Fibroblast of skin of left biceps (primary cell): ENCODE results near the gene RALGPS1.

Source experiments
- DNase-seq, 2 experiments: peaks; one replicate each; pipeline ENCODE4 v3.0.0-alpha.2; 2013; ENCODE audit warnings: low read depth in 2 of 2

The RALGPS1 gene

DNA sequence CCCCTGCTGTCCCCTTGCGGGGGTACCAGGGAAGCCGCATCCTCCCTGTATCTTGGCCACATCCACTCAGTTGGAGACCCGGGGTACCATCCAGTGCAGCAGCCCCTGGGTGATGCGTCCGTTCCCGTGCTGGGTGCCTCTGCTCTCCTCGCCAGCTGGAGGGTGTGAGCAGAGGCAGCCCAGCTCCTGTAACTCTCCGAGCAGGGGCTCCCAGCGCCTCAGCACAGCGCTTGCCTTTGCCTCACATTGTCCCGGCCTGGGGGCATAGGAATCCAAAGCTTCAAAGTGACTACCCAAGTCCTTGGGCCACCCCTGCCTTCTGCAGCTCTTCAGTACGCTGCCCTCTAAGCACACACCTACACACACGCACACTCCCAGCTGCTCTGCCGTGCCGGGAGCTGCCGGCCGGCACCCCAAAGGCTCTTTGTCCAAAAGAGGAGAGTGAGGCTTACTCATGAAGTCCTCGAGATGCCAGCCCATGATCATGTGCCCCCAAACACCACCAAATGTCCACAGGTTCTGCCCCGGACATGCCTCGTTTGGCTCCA, 207.1 kb downstream of the RALGPS1 start:
- no peak for DNase-seq

DNA sequence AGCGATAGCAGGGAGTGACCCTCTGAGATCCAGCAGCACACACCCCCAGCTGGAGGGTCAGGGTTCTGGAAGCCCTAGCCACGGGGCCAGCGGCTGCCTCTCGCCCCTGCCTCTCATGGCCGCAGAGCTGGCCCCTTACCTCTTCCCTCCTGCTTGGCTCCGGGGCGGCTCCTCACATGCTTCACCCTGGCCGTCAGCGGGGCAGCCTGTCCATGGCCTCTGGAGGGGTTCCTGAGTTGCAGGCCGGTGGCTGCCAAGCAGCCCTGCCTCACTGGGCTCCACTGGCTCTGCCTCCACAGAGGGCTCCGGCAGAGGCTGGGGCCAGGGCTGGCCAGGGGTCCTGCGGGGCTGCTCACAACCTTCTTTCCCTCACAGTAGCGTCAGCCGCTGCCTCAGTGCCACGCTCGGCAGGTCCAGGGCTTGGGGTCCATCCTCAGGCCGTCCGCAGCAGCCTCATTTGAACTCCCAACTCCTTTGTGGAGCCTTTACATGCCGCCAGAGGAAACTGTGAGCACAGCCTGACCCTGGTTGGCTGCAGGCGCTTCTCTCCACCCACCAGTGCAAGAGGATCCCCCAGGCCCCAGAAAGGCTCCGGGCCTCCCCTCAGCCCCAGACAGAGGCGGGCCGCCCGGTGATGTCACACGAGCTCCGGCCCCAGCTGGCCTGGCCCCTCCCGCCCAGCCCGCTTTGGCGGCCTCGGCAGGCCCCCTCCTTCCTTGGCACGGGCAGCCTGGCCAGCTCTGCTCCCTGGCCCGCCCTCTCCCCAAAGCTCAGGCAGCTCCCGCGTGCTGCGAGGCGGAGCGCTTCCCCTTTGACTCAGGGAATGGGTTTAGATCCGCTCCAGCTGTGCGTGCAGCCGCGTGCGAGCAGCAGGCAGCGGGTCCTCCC, 207.8 kb downstream of the RALGPS1 start, which contains the start of gene ANGPTL2:
ANGPTL2 (minus strand) TSS at position 460 of the 888 bp plus-strand sequence. CDS start 13,904 bp downstream, outside the sequence.
- peak; percentile 80 to 81 for DNase-seq

DNA sequence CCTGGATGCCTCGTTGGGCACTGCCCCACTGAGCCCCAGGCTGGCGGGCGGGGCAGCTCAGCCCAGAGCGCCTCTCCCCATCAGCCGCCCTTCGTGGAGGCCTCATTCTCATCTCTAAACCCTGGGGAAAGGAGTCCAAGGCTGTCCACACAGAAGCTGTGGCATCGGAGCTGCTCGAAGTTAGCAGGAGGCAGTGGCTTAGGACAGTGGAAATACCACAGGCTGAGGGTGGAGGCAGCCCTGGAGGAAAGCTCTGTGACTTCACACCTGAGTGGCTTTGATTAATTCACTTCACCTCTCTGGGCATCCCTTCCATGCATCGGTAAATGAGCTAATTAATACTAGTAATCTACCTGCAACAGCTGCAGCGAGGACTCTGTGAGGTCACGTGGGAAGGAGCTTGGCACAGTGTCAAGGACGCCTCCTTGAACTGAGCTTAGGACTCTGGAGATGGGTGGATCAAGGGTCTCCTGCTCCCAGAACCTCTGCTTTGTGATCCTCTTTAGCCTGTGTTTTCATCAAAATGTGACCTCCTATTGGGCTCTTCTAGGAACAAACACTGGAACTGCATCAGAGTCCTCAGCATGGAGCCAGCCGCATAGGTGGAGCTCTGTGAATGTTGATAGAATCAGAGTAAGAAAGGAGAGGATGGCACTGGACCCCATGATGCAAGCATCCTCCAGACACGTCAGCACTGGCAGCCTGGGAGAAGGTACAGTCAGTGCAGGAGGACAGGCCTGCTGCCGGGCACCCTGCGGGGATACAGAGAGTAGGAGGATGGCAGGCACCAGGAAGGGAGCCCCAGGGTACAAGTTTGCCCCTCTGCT, 208.7 kb downstream of the RALGPS1 start:
- DNase-seq: no peak

DNA sequence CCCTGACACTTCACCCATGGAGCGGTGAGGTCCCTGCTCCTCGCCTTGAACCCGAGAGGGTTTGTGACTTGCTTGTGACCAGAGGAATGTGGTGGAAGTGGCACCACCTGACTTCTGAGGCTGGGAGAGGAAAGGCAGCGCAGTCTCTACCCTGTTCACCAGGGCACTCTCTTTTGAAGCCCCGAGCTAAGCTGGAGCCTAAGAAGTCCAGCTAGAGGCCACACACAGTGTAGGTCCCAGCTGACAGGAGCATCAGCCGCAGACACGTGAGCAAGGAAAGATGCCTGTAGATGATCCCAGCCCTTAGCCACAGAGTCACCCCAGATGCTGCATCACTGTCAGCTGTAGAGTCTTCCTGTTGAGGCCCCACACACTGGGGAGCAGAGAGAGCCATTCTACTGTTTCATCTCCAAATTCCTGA, 209.5 kb downstream of the RALGPS1 start:
- no peak for DNase-seq

DNA sequence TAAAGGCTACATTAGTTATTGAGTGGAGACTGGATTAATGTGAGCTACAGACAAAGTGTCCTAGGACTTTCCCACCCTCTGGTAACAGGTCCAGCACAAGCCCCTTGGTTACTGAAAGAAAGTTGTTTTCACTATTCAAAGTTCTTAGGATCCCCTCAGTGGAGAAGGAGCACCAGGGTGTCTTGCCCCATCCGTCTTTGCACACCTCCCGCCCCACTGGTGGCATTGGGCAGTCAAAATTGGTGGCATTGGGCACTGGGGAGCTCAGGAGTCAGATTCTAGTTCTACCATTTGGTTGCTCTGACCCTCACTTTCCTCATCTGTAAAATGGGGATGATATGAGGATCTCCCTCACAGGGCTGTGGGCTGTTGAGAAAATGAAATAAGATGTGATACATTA, 210.2 kb downstream of the RALGPS1 start:
- DNase-seq: no peak

DNA sequence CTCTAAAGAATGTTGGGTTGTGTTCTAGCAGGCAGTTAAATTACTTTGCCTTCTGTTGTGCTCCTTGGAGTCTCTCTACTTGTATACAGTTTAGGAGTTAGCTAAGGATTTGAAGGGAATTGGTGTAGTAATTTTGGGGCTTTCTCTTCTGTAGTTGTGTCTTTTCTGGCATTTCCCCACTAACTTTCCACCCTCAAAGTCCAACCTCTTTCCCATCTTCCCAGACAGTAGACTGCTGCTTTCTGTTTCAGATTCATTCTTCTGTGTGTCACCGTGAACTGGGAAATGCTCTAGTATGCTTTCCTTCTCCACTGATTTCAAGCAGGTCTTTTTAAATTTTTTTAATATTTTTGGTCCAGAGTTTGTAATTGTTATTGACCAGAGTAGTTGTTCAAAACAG, 212.4 kb downstream of the RALGPS1 start:
- no peak for DNase-seq

DNA sequence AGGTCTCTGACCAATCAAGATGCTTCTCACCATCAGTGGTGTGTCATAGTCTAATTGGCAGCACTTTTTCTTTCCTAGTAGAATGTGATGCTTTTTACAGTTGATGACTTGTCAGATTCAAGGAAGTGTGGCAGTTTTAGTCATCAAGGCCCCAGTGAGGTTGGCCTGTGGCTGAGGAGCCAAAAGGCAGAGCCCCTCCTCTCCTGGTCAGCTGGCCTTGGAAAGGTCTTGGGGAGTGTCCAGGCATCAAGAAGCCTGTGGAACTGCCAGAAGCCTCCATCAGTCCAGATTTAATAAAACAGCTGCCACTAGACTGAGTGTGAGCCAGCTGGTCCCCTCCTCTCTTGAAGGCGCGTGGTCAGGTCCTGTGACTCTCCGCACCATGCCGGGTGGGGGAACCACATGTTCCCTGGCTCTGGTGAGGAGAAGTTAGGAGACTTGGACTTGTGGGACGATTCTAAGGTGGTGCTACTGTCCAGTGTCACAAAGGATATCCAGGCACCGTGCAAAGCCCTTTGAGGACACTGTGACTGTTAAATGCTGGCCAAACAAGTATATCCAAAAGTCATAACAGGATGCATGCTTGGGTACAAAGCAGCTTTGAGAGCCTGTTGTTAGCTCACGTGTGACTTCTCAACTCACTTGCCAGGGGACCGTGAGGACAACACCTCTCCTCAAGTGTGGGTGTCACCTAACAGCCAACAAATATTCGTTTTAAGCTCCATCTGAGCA, 213.9 kb downstream of the RALGPS1 start:
- DNase-seq: no peak

DNA sequence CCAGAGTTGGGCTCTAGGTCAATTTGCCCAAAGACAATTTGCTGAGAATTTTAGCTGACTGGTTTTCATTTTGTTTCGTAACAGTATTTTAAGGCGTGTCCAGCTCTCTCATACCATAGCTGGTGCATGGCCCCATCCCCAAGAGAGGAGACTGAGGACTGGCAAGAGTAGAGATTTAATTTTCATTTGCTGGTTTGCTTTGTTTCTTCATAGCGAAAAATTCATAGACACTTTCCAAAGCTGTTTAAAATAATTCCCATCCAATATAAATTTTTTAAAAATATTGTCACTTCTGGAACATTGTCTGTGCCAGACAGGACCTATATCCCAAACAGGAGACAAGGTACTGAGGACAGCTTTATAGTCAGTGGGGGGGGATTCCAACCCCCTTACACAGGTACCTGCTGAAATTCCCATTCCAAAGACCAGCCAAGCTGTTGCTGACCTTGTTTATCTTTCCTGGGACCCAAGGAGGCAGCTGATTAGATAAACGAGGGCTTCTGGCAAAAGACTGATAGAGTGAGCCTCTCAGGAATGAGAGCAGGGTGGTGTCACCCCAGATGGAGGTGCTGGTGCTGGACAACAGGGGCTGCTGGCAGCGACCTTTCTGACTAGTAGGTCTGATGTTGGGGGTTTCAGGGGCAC, 214.6 kb downstream of the RALGPS1 start:
- no peak for DNase-seq

DNA sequence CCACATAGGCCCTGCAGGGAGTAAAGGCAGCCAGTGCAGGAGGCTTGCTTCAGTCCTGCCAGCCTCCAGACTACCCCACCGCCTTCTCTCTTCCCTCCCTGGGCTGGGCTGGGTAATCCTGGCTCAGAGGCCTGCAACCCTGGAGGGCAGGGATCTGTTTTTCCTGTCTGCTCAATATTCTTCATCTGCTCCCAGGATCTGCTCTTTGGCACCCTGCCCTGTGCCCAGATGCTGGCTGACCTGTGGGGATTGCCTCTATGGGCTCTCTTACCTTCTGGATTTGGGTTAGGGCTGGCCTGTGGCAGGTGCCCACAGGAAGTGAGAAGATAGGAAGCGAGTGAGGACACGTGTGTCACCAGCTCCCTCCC, 215.1 kb downstream of the RALGPS1 start:
- no peak for DNase-seq

DNA sequence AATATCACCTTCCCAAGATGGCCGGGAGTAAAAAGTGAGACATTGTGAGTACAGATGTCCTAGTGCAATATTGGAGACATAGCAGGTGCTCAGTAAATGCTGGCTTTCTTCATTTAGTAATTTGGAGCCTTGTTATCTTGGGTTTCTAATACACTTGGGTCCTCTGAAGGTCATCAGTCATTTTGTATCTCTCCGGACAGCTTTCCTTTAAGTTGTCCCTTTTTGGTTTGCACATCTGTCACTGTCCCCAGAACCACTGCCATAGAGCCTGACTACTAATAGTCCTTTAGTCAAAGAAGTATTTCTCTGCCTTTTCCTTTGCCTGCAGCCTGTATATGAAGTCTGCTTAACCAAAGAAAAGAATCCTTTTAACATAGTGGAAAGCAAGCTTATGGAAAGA, 215.7 kb downstream of the RALGPS1 start:
- no peak for DNase-seq

DNA sequence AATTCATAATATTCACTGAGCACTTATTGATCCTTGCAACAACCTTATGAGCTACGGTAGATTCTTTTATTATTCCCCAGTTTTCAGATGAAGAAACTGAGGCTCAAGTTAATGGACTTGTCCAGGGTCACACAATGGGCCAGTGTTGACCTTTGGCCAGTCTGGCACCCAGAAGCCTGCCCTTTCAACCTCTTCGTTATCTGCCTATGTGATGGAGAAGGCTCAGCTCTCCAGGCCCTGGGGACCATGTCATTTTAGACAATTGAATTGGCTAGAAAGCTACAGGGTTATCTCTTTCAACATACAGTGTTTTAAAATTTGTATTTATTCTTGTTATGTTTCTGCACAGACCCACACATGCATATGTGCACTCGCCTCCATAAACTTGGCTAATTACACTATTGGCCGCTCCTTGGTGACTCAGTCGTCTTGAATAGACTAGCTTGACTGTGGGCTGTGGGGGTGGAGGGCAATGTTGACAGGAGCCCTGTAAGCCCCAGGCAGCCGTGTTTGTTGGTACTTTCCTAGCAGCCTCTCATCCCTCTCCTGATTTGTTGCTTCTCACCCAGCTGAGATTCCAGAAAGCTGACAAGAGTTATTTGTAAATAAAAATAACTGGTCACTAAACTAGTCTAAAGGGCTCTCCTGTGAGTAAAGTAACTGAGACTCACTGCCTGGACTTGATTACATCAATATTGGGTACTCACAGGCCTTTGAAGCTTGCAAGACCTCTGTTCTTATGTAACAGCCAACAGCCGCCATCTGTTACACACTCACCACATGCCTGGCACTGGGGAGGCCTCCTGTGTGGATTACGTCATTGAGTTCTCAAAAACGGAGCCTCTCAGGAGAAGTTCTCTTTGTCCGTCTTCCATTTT, 216.3 kb downstream of the RALGPS1 start:
- peak; percentile 84 to 85 for DNase-seq

DNA sequence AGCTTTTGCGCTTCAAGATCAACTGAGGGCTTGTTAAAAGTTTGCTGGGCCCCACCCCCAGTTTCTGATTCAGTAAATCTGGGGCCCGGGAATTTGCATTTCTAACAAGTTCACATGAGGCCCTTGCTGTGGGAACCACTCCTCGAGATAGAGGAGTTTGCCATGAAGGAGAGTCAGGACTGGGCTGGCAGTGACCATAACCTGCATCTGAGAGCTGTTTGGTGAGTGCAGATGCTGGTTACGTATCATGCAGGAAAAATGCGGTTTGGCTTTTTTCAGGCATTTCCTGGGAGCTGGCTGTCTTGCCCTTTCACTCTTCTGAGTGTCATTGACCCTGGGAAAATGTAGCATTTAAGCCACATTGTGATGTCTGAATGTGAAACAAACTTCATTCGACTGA, 217.3 kb downstream of the RALGPS1 start:
- no peak for DNase-seq

DNA sequence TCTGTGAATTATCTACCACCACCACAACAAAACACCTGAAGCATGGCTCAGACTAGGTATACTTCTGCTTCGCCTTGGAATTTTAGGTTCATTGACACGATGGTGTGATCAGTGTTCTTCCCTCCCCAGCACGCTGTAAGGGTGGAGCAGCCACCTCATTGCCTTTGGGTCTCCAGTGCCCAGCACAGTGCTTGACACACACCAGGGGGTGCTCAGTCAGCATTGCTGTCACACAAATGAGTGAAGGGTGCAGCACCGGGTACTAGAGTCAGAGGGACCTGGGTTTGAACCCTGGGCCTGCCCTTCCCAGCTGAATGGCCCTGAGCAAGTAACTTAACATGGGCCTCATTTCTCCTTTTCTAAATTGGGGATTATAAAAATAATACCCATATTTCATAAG, 217.8 kb downstream of the RALGPS1 start:
- DNase-seq: no peak

DNA sequence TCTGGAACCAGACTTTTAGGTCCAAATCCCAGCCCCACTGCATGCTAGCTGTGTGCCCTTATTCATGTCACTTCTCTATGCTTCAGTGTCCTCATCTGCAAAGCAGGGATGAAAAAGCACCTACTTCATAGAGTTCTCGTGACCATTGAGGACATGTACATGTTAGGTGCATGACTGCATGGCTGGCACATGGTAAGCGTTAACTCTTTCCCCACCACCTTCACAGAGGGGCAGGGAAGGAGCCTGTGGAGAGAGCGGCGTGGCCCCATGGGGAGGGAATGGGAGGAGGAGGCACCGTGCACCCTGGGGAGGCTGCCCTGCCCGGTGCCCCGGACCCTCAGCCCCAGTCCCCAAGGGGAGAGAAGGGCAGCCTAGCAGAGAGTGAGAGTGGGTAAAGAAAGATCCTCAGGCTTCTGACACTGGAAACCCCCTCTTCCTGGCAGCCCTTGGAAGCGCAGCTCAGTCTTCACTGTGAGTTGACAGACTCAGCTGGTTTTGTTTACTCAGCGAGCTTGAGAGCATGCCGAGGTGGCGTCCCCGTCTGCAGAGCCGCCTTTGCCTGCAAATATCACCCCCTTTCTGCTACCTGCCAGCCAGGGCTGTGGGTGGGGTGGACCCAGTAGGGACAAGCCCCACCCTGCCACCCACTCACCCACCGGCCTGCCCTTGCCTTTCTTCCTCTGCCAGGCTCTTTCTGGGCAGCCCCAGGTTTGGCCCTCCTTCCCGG, 218.5 kb downstream of the RALGPS1 start:
- DNase-seq: no peak

DNA sequence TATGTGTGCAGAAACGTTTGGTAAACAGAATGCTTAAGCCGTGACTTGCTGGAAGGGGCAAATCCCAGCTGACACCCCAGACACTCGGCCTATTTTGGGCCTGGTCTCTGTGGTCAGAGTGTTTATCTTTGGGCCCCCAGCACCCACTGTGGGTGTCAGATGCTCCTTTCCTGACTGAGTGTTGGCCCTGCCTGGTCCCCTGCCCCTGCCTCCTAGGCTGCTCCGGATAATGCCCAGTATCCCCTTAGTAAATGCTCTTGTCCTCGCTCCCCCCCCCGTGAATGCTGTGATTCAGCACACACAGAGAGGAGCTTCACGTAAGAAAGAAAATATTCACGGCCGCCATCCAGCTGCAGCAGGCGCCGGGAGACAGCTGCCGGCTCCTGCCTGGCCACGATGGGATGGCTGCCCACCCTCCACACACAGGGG, 219.2 kb downstream of the RALGPS1 start:
- peak; percentile 40 to 44 for DNase-seq

DNA sequence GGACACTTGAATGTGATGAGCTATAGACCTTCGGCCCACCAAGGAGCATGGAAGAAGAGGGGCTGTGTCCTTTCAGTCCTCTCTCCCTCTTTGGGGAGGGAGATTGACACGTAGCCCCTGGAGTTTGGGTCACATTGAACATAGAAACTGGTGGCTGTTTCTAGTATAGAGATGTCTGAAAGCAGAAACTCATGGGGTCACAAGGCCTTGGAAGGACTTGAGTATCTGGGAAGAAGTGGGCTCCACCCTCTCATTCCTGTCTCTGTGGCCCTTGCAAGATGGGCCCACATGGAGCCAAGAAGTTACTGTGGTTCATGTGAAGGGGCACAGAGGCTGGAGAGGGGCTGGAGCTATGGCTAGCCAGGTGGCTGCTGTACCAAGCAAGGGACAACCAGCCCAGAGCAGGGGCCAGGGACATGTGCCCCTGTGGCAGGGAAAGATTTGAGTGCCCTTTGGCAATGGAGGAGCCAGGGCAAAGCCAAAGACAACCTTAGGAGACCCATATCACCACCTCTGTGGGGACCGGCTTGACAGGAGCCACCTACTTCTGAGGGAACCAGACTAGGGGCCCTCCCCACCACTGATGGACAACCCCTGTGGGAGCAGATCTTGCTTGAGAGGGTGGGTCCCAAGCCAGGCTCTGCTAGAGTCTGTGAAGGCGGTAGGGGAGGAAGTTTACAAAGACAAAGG, 220.6 kb downstream of the RALGPS1 start:
- no peak for DNase-seq

DNA sequence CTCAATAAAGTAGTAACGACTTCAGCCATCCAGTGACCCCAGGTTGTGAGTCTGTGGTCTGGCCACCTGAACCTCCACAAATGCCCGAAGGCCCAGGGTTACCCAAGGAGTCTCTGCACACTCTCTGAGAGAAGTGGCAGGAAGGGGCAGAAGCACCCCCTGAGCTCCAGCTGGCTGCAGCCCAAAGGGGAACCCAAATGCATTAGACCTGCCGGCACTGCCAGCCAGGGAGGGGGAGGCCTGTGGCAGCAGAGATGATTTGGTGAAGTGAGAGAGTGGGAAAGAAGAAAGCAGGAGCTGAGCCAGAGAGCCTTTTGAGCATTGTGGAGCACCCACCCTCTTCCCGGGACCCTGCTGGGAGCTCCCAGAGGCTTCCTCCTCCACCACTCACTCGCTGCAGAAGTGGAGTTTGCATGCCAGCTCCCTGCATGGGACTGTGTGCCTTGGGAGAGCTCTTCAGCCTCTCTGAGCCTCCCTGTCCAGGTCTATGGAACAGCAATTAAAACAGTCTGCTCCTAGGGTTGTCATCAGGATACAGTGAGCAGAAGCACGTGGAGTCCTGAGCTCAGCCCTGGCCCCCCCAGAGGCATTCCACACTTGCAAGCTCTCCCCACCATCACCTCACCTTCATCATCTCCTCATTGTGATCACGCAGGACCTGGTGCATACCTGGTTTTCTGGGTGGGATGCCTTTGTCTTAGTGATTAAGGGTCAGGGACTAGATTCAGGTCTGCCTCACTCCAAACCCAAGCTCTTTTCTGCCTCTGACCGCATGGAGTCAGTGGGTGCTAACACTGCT, 221.7 kb downstream of the RALGPS1 start:
- no peak for DNase-seq
